Neural cell (in vitro differentiated cells): ENCODE data around the gene PODN. TPM values are rescaled to one million over a fixed set of nuclear protein-coding genes. Genes with fewer than 3 reads are reported as not detected.

Experiments
- H2AFZ ChIP-seq: fragments of 200-600, 300-800 bp; sonication (generic), shearing (Covaris generic); 2 replicates; pipeline ENCODE4 v1.6.0; 2014; ENCODE audit warnings: low read depth, mild to moderate bottlenecking, antibody characterized with exemption, low read length, moderate library complexity
- H3F3A ChIP-seq: fragments of 200-600 bp; shearing (Covaris generic); 2 replicates; pipeline ENCODE4 v1.6.1; 2016; ENCODE audit warnings: mild to moderate bottlenecking, moderate library complexity, mixed read lengths, antibody characterized with exemption, low read length; ENCODE audit not compliant: insufficient read depth, poor library complexity, severe bottlenecking
- H3K27ac ChIP-seq: fragments of 200-600, 300-800 bp; sonication (generic), shearing (Covaris generic); 2 replicates; pipeline ENCODE4 v1.5.1; 2014; ENCODE audit warnings: mild to moderate bottlenecking, low read length, moderate library complexity
- H3K27me3 ChIP-seq: fragments of 300-800, 200-600 bp; sonication (generic), shearing (Covaris generic); 2 replicates; pipeline ENCODE4 v1.6.0; 2014; ENCODE audit warnings: mild to moderate bottlenecking, low read depth, low read length, moderate library complexity; ENCODE audit not compliant: insufficient read depth
- H3K36me3 ChIP-seq: fragments of 300-800, 200-600 bp; sonication (generic), shearing (Covaris generic); 2 replicates; pipeline ENCODE4 v1.5.1; 2014; ENCODE audit warnings: mild to moderate bottlenecking, antibody characterized with exemption, low read length, moderate library complexity; ENCODE audit not compliant: insufficient read depth
- H3K4me2 ChIP-seq: fragments of 300-800, 200-600 bp; sonication (generic), shearing (Covaris generic); 2 replicates; pipeline ENCODE4 v1.6.0; 2014; ENCODE audit warnings: mild to moderate bottlenecking, low read length
- H3K4me3 ChIP-seq: fragments of 300-800, 200-600 bp; sonication (generic), shearing (Covaris generic); 2 replicates; pipeline ENCODE4 v1.5.1; 2014; ENCODE audit warnings: mild to moderate bottlenecking, low read length, moderate library complexity
- H3K79me2 ChIP-seq: fragments of 200-600 bp; shearing (Covaris generic); replicated peaks from 2 replicates; pipeline ENCODE4 v1.6.0; 2014; ENCODE audit warnings: mild to moderate bottlenecking, low read length, moderate library complexity; ENCODE audit not compliant: insufficient read depth
- H3K9ac ChIP-seq: fragments of 300-800, 200-600 bp; sonication (generic), shearing (Covaris generic); 2 replicates; pipeline ENCODE4 v1.6.1; 2016; ENCODE audit warnings: mild to moderate bottlenecking, low read length, mixed read lengths
- H3K9me2 ChIP-seq: fragments of 200-600 bp; shearing (Covaris generic); 2 replicates; pipeline ENCODE4 v1.6.1; 2016; ENCODE audit warnings: mild to moderate bottlenecking, low read length, mixed read lengths; ENCODE audit not compliant: insufficient read depth
- H3K9me3 ChIP-seq: fragments of 200-600, 300-800 bp; sonication (generic), shearing (Covaris generic); 2 replicates; pipeline ENCODE4 v1.6.1; 2016; ENCODE audit warnings: mild to moderate bottlenecking, mixed run types, low read length, moderate library complexity, mixed read lengths
- H4K20me1 ChIP-seq: fragments of 200-600 bp; shearing (Covaris generic); 2 replicates; pipeline ENCODE4 v1.6.1; 2016; ENCODE audit warnings: mild to moderate bottlenecking, mixed run types; ENCODE audit not compliant: insufficient read depth
- CTCF ChIP-seq: fragments of 450-650 bp; IDR thresholded peaks from 2 replicates; pipeline ENCODE4 v1.5.1; 2014; ENCODE audit warnings: antibody characterized with exemption, mild to moderate bottlenecking, moderate library complexity; ENCODE audit not compliant: poor library complexity, severe bottlenecking
- EP300 ChIP-seq: fragments of 450-650 bp; conservative IDR thresholded peaks from 2 replicates; pipeline ENCODE4 v1.6.1; 2014; ENCODE audit warnings: antibody characterized with exemption, mild to moderate bottlenecking, moderate library complexity; ENCODE audit not compliant: poor library complexity, severe bottlenecking
- EZH2 ChIP-seq: fragments of 200-600, 300-800 bp; shearing (Covaris generic), sonication (generic); IDR thresholded peaks from 2 replicates; pipeline ENCODE4 v1.6.1; 2014; ENCODE audit warnings: antibody characterized with exemption, low read length, borderline replicate concordance, mild to moderate bottlenecking; ENCODE audit not compliant: insufficient read depth, poor library complexity, severe bottlenecking
- MXI1 ChIP-seq: fragments of 450-650 bp; conservative IDR thresholded peaks from 2 replicates; pipeline ENCODE4 v1.6.1; 2014; ENCODE audit warnings: antibody characterized with exemption, mild to moderate bottlenecking; ENCODE audit not compliant: poor library complexity, severe bottlenecking
- POLR2AphosphoS5 ChIP-seq: IDR thresholded peaks from 2 replicates; pipeline ENCODE4 v1.6.1; 2012
- RAD21 ChIP-seq: fragments of 450-650 bp; conservative IDR thresholded peaks from 2 replicates; pipeline ENCODE4 v1.6.1; 2014; ENCODE audit warnings: antibody characterized with exemption, mild to moderate bottlenecking, moderate library complexity
- SMC3 ChIP-seq: fragments of 450-650 bp; conservative IDR thresholded peaks from 2 replicates; pipeline ENCODE4 v1.6.1; 2014; ENCODE audit warnings: antibody characterized with exemption, mild to moderate bottlenecking, moderate library complexity; ENCODE audit not compliant: poor library complexity
- TAF1 ChIP-seq: IDR thresholded peaks from 2 replicates; pipeline ENCODE4 v1.6.1; 2012; ENCODE audit warnings: low read depth
- polyA plus RNA-seq: library from polyadenylated mRNA; depleted of rRNA; stranded (reverse); fragments of >200 nt; gene quantifications from 2 replicates; pipeline ENCODE4 v1.2.3, GENCODE V29; 2014
- TF ChIP-seq, protein P1 (sequence below): IDR thresholded peaks from 2 replicates; pipeline ENCODE4 v1.6.1; 2012; ENCODE audit warnings: borderline replicate concordance

Gene PODN
- polyA plus RNA-seq, 1 donor from 2014 or later = 0.07 TPM

- Histone ChIP-seq H3K27ac (no peak overlapping the region), H3K36me3 (no peaks in the 10 kb centered on the region), H3F3A (no peaks in the 10 kb centered on the region), H2AFZ (no peak overlapping the region), H4K20me1 (no peaks in the 10 kb centered on the region), H3K4me3 (no peak overlapping the region), H3K27me3 (no peaks in the 10 kb centered on the region), H3K79me2 (no peaks in the 10 kb centered on the region), H3K4me2 (no peak overlapping the region), H3K9ac (no peak overlapping the region), H3K9me2 (no peaks in the 10 kb centered on the region), H3K9me3 (no peaks in the 10 kb centered on the region)
- TF ChIP-seq, protein P1, sequence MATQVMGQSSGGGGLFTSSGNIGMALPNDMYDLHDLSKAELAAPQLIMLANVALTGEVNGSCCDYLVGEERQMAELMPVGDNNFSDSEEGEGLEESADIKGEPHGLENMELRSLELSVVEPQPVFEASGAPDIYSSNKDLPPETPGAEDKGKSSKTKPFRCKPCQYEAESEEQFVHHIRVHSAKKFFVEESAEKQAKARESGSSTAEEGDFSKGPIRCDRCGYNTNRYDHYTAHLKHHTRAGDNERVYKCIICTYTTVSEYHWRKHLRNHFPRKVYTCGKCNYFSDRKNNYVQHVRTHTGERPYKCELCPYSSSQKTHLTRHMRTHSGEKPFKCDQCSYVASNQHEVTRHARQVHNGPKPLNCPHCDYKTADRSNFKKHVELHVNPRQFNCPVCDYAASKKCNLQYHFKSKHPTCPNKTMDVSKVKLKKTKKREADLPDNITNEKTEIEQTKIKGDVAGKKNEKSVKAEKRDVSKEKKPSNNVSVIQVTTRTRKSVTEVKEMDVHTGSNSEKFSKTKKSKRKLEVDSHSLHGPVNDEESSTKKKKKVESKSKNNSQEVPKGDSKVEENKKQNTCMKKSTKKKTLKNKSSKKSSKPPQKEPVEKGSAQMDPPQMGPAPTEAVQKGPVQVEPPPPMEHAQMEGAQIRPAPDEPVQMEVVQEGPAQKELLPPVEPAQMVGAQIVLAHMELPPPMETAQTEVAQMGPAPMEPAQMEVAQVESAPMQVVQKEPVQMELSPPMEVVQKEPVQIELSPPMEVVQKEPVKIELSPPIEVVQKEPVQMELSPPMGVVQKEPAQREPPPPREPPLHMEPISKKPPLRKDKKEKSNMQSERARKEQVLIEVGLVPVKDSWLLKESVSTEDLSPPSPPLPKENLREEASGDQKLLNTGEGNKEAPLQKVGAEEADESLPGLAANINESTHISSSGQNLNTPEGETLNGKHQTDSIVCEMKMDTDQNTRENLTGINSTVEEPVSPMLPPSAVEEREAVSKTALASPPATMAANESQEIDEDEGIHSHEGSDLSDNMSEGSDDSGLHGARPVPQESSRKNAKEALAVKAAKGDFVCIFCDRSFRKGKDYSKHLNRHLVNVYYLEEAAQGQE = no peak
- TF ChIP-seq TAF1 (no peak), SMC3 (no peak), EP300 (no peak), CTCF (no peak), MXI1 (no peak), POLR2AphosphoS5 (no peak), EZH2 (no peak), RAD21 (no peak)
These were observed 52.1 kb downstream of the PODN start for GRCh38 chr1:53114090-53114489.

DNA sequence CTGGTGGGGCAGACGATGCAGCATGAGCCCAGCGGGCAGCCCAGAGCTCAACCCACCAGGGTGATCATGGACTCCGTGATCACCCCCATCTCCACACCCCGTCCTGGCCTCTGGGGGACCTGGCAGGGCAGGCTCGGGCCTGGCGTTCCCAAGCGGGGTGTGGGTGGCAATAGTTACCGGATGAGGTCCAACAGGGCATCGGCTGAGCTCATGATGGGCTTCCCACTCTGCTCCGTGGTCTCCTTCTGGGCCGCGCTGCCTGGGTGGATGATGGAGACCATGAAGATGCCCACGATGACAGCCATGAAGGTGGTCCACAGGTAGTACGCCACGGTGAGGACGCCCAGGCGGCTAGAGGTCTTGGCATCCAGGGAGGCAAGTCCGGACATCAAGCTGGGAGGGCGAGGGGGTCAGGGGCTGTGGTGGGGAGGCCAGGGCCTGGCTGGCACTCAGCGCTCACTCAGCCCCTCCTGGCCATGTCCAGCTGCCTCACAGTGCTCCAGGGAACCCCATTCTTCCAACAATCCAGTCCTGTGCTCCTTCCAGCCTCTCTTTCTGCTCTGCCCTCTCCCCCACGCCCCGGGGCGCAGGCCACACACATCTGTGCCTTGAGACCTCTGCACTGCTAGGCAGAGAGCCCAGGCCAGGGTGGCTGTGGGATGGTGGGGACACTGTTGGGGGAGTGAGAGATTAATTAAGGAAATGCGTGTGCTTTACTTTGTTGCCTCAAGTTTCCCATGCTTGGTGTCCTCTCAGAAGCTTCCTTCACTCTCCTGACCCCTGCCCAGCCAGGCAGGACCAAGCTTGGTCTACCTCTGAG, 52.8 kb downstream of the PODN start:
- Histone ChIP-seq H3K9ac (no peak overlapping the region), H2AFZ (no peak overlapping the region), H3K4me3 (no peak overlapping the region), H3K9me2 (no peaks in the 10 kb centered on the region), H3K4me2 (no peak overlapping the region), H3K9me3 (no peaks in the 10 kb centered on the region), H3K27ac (no peak overlapping the region), H3F3A (no peaks in the 10 kb centered on the region), H4K20me1 (no peaks in the 10 kb centered on the region), H3K79me2 (no peaks in the 10 kb centered on the region), H3K36me3 (no peaks in the 10 kb centered on the region), H3K27me3 (no peaks in the 10 kb centered on the region)
- TF ChIP-seq EZH2 (no peak), MXI1 (no peak), TAF1 (no peak), SMC3 (no peak), POLR2AphosphoS5 (no peak), RAD21 (no peak), EP300 (no peak), CTCF (no peak)
- TF ChIP-seq, protein P1 = no peak
